ENCODE results near the gene HUNK. TPM values are rescaled to one million over a fixed set of nuclear protein-coding genes. Genes with fewer than 3 reads are reported as not detected.

HUNK gene
- total and polyA plus RNA-seq, 2 of the 8 experiments (the other 6 are each of a cell fraction or from before 2014, with no cell fraction given) = 1.9 to 10.2 TPM

GRCh38 chr21:32020564-32020963, 147.7 kb downstream of the HUNK start:
- Histone ChIP-seq H3K9ac (replicated peaks in 1 of 4; ENCODE audit: extremely low read depth in 1 of 4, low read depth in 3 of 4, low read length in 3 of 4) (no peak overlapping the region; a peak in 1 of 7 replicates), H2BK5ac (ENCODE audit: low read depth, low read length) (no peak overlapping the region), H3K23me2 (ENCODE audit: low read depth, low read length) (no peaks in the 10 kb centered on the region), H3K79me1 (ENCODE audit: low read depth, low read length) (no peaks in the 10 kb centered on the region), H2BK120ac (replicated peaks; ENCODE audit: low read depth, low read length) (no peak overlapping the region), H4K5ac (ENCODE audit: insufficient read length, low read depth, low read length) (no peak overlapping the region), H3K4me1 (replicated peaks in 1 of 4; ENCODE audit: control insufficient read depth in 3 of 4, insufficient read depth in 4 of 4, low read length in 3 of 4) (no peaks in the 10 kb centered on the region), H4K8ac (ENCODE audit: extremely low read depth, insufficient read depth, low read length) (no peak overlapping the region), H4K20me1 (replicated peaks in 1 of 2; ENCODE audit: control insufficient read depth in 1 of 2, insufficient read depth in 2 of 2, low read length in 2 of 2) (no peaks in the 10 kb centered on the region), H4K91ac (replicated peaks; ENCODE audit: insufficient read length, low read length) (no peak overlapping the region), H3K9me3 (ENCODE audit: insufficient read depth in 2 of 2, low read depth in 1 of 2, low read length in 1 of 2) (no peaks in the 10 kb centered on the region), H3K23ac (ENCODE audit: insufficient read length) (no peak overlapping the region), H2AFZ (ENCODE audit: low read length) (no peak overlapping the region), H3K14ac (ENCODE audit: insufficient read length) (no peak overlapping the region), H3K27ac (ENCODE audit: low read depth, low read length) (no peak overlapping the region), H3K4ac (replicated peaks; ENCODE audit: insufficient read length, low read depth, low read length) (no peak overlapping the region), H3K4me3 (ENCODE audit: extremely low read depth in 1 of 4, insufficient read depth in 2 of 4, low read depth in 3 of 4, low read length in 4 of 4) (no peak overlapping the region), H2BK20ac (ENCODE audit: low read length) (no peak overlapping the region), H3K4me2 (ENCODE audit: insufficient read depth in 1 of 2, low read depth in 2 of 2, low read length in 2 of 2) (no peak overlapping the region), H3K18ac (ENCODE audit: extremely low read depth, low read length) (no peak overlapping the region), H2AK5ac (ENCODE audit: low read depth, low read length) (no peak overlapping the region), H3K79me2 (ENCODE audit: control insufficient read depth in 1 of 2, insufficient read depth in 2 of 2, low read length in 2 of 2) (no peaks in the 10 kb centered on the region), H3K36me3 (ENCODE audit: control insufficient read depth in 2 of 4, insufficient read depth in 4 of 4, low read length in 3 of 4) (no peaks in the 10 kb centered on the region), H3K27me3 (replicated peaks in 1 of 4; ENCODE audit: control insufficient read depth in 3 of 4, extremely low read depth in 1 of 4, insufficient read depth in 3 of 4, low read length in 3 of 4) (no peaks in the 10 kb centered on the region), H3K56ac (replicated peaks; ENCODE audit: insufficient read length, low read depth, low read length) (no peak overlapping the region), H2BK15ac (ENCODE audit: low read length) (no peak overlapping the region), H2BK12ac (ENCODE audit: low read depth, low read length) (no peak overlapping the region)
- ChIA-PET CTCF (ENCODE audit: partially characterized antibody) (interaction anchor here (0.8 to 1.9 kb wide), 3 partner anchors 21 to 87 kb away, joined by 3 to 6 read pairs (median 5); no protein-coding TSS in a partner anchor), POLR2A (ENCODE audit: partially characterized antibody) (no interaction called here)
- no peak for DNase-seq (ENCODE audit: low read depth in 1 of 2, low spot score in 2 of 2)
- no peak for FAIRE-seq
- WGBS, 2 experiments (ENCODE audit: extremely low coverage in 1 of 2, insufficient coverage in 1 of 2, insufficient read length in 1 of 2, insufficient replicate concordance in 2 of 2, low coverage in 1 of 2, low lambda C conversion rate in 2 of 2, missing lambda C conversion rate in 1 of 2) = 88% methylated on average over 5 of the region's 5 CpGs; no CpG with 5 or more reads in 1 of the 2 experiments
- TF ChIP-seq TCF12 (IDR thresholded peaks at IDR 0.05; ENCODE audit: low read depth, low read length) (no peak), TAF7 (optimal IDR thresholded peaks at IDR 0.05; ENCODE audit: borderline replicate concordance, low read depth, low read length) (no peak), EP300 (IDR thresholded peaks at IDR 0.05; ENCODE audit: borderline replicate concordance in 1 of 2, low read depth in 2 of 2, low read length in 2 of 2) (no peak), POLR2AphosphoS5 (IDR thresholded peaks at IDR 0.05; ENCODE audit: low read depth, low read length) (no peak), SIN3A (conservative IDR thresholded peaks at IDR 0.05 in 1 of 2, IDR thresholded peaks at IDR 0.05 in 1 of 2; ENCODE audit: low read depth in 1 of 2, low read length in 2 of 2) (no peak), SRF (IDR thresholded peaks at IDR 0.05; ENCODE audit: low read depth, low read length) (no peak), SP1 (IDR thresholded peaks at IDR 0.05; ENCODE audit: low read depth, low read length) (no peak), RXRA (IDR thresholded peaks at IDR 0.05; ENCODE audit: insufficient read depth, low read depth, low read length) (no peak), POU5F1 (IDR thresholded peaks at IDR 0.05; ENCODE audit: low read depth, low read length) (no peak), NANOG (IDR thresholded peaks at IDR 0.05; ENCODE audit: insufficient read depth, low read depth, low read length, poor library complexity, severe bottlenecking) (no peak)
- TF ChIP-seq, protein P1, sequence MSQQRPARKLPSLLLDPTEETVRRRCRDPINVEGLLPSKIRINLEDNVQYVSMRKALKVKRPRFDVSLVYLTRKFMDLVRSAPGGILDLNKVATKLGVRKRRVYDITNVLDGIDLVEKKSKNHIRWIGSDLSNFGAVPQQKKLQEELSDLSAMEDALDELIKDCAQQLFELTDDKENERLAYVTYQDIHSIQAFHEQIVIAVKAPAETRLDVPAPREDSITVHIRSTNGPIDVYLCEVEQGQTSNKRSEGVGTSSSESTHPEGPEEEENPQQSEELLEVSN (IDR thresholded peaks at IDR 0.05) = no peak
- TF ChIP-seq, protein P2, sequence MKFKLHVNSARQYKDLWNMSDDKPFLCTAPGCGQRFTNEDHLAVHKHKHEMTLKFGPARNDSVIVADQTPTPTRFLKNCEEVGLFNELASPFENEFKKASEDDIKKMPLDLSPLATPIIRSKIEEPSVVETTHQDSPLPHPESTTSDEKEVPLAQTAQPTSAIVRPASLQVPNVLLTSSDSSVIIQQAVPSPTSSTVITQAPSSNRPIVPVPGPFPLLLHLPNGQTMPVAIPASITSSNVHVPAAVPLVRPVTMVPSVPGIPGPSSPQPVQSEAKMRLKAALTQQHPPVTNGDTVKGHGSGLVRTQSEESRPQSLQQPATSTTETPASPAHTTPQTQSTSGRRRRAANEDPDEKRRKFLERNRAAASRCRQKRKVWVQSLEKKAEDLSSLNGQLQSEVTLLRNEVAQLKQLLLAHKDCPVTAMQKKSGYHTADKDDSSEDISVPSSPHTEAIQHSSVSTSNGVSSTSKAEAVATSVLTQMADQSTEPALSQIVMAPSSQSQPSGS (IDR thresholded peaks at IDR 0.05; ENCODE audit: low read length) = no peak
